Hepatocyte (in vitro differentiated cells): Measurements from ENCODE around the gene ATP6V0D1. TPM values are rescaled to one million over a fixed set of nuclear protein-coding genes. Genes with fewer than 3 reads are reported as not detected.

Experiments
- DNase-seq: peaks from one replicate; pipeline ENCODE4 v3.0.0-alpha.2; 2016; ENCODE audit warnings: low spot score
- H2AFZ ChIP-seq: fragments of 200-600 bp; sonication (generic); 2 replicates; pipeline ENCODE4 v1.6.0; 2016; ENCODE audit warnings: antibody characterized with exemption, mild to moderate bottlenecking
- H3K27ac ChIP-seq: fragments of 200-600 bp; sonication (generic); 2 replicates; pipeline ENCODE4 v1.5.1; 2016; ENCODE audit warnings: mild to moderate bottlenecking
- H3K27me3 ChIP-seq: fragments of 200-600 bp; sonication (generic); 2 replicates; pipeline ENCODE4 v1.6.1; 2016
- H3K36me3 ChIP-seq: fragments of 200-600 bp; sonication (generic); replicated peaks from 2 replicates; pipeline ENCODE4 v1.5.1; 2016; ENCODE audit warnings: low read depth; ENCODE audit not compliant: insufficient read depth
- H3K4me1 ChIP-seq: fragments of 200-600 bp; sonication (generic); 2 replicates; pipeline ENCODE4 v1.5.1; 2016; ENCODE audit warnings: mild to moderate bottlenecking, moderate library complexity; ENCODE audit not compliant: insufficient read depth
- H3K4me2 ChIP-seq: fragments of 200-600 bp; sonication (generic); 2 replicates; pipeline ENCODE4 v1.6.0; 2016
- H3K4me3 ChIP-seq: fragments of 200-600 bp; sonication (generic); 2 replicates; pipeline ENCODE4 v1.5.1; 2016; ENCODE audit warnings: mild to moderate bottlenecking
- H3K79me2 ChIP-seq: fragments of 200-600 bp; sonication (generic); 2 replicates; pipeline ENCODE4 v1.6.0; 2017; ENCODE audit warnings: mild to moderate bottlenecking
- H3K9me2 ChIP-seq: fragments of 200-600 bp; sonication (generic); replicated peaks from 2 replicates; pipeline ENCODE4 v1.6.0; 2017; ENCODE audit warnings: mild to moderate bottlenecking; ENCODE audit not compliant: insufficient read depth
- H3K9me3 ChIP-seq: fragments of 200-600 bp; sonication (generic); 2 replicates; pipeline ENCODE4 v1.5.1; 2016; ENCODE audit warnings: low read depth, mild to moderate bottlenecking
- H4K20me1 ChIP-seq: fragments of 200-600 bp; sonication (generic); 2 replicates; pipeline ENCODE4 v1.6.0; 2016; ENCODE audit warnings: mild to moderate bottlenecking; ENCODE audit not compliant: insufficient read depth, poor library complexity, severe bottlenecking
- EZH2 ChIP-seq: fragments of 200-600 bp; sonication (generic); IDR thresholded peaks from 2 replicates; pipeline ENCODE4 v1.6.1; 2016; ENCODE audit warnings: antibody characterized with exemption, mild to moderate bottlenecking, borderline replicate concordance
- EZH2phosphoT487 ChIP-seq: fragments of 200-600 bp; sonication (generic); IDR thresholded peaks from one replicate; pipeline ENCODE4 v1.6.1; 2018; ENCODE audit warnings: antibody characterized with exemption, mild to moderate bottlenecking, low read depth, moderate library complexity; ENCODE audit not compliant: unreplicated experiment, severe bottlenecking
- WGBS: methylation state at CpG from one replicate; pipeline ENCODE4 v1.1.6; 2016; ENCODE audit warnings: low lambda C conversion rate; ENCODE audit errors: missing lambda C conversion rate; 5-methylcytosine and 5-hydroxymethylcytosine counted together
- polyA plus RNA-seq: library from polyadenylated mRNA; unstranded; fragments of >200 nt; fragmentation: Nextera tagmentation; extraction: Ambion mirVana; gene quantifications from 2 replicates; pipeline ENCODE4 v1.2.1, GENCODE V29; 2016
- total RNA-seq: library from RNA; depleted of rRNA; stranded (reverse); fragments of >200 nt; gene quantifications from 2 replicates; pipeline ENCODE4 v1.2.3, GENCODE V29; 2014
- TF ChIP-seq, protein P1 (sequence below): fragments of 200-600 bp; sonication (generic); IDR thresholded peaks from 2 replicates; pipeline ENCODE4 v1.5.1; 2016; ENCODE audit warnings: antibody characterized with exemption, mild to moderate bottlenecking; ENCODE audit not compliant: poor library complexity

Gene ATP6V0D1
- total and polyA plus RNA-seq, 2 experiments from 2014 or later: 157 to 223 TPM

DNA sequence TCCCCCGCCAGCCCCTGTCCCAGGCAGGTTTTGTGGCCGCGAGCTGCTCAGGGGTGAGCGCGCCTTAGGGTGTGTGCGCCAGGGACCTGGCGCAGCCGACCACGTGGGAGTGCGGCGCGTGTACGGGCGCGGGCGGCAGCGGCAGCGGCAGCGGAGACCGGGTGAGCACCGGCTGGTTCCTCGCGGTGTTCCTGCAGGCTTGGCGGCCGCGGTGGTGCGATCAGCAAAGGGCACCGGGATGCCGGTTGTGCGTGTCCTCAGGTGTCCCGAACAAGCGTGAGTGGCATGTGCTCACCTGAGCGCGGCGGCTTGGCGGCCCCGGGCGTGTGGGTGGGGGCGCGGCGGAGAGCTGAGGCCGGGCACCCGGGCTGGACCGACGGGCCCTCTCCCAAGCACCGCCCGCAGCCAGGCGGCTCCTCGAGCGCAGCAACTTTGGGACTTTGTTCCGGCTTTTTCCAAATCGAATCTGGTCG is 50.4 kb downstream of the ATP6V0D1 start:
- H3K79me2 ChIP-seq: no peaks in the 10 kb centered on the region
- TF ChIP-seq EZH2: peak; percentile 51
- TF ChIP-seq, protein P1, sequence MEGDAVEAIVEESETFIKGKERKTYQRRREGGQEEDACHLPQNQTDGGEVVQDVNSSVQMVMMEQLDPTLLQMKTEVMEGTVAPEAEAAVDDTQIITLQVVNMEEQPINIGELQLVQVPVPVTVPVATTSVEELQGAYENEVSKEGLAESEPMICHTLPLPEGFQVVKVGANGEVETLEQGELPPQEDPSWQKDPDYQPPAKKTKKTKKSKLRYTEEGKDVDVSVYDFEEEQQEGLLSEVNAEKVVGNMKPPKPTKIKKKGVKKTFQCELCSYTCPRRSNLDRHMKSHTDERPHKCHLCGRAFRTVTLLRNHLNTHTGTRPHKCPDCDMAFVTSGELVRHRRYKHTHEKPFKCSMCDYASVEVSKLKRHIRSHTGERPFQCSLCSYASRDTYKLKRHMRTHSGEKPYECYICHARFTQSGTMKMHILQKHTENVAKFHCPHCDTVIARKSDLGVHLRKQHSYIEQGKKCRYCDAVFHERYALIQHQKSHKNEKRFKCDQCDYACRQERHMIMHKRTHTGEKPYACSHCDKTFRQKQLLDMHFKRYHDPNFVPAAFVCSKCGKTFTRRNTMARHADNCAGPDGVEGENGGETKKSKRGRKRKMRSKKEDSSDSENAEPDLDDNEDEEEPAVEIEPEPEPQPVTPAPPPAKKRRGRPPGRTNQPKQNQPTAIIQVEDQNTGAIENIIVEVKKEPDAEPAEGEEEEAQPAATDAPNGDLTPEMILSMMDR: no peak
- DNase-seq: peak; percentile 60
- peaks cover 24% of the 10 kb centered on the region for H3K27me3 ChIP-seq
- H3K4me2 ChIP-seq: peak overlapping the region; percentile 98
- H4K20me1 ChIP-seq: no peaks in the 10 kb centered on the region
- WGBS: under 1% methylated on average over 34 of the region's 53 CpGs
- H3K4me1 ChIP-seq: peaks cover 13% of the 10 kb centered on the region
- H3K9me2 ChIP-seq: no peaks in the 10 kb centered on the region
- peak overlapping the region; percentile 76 for H2AFZ ChIP-seq
- H3K27ac ChIP-seq: no peak overlapping the region
- H3K36me3 ChIP-seq: no peaks in the 10 kb centered on the region
- H3K9me3 ChIP-seq: no peaks in the 10 kb centered on the region
- peak overlapping the region; percentile 49 for H3K4me3 ChIP-seq

DNA sequence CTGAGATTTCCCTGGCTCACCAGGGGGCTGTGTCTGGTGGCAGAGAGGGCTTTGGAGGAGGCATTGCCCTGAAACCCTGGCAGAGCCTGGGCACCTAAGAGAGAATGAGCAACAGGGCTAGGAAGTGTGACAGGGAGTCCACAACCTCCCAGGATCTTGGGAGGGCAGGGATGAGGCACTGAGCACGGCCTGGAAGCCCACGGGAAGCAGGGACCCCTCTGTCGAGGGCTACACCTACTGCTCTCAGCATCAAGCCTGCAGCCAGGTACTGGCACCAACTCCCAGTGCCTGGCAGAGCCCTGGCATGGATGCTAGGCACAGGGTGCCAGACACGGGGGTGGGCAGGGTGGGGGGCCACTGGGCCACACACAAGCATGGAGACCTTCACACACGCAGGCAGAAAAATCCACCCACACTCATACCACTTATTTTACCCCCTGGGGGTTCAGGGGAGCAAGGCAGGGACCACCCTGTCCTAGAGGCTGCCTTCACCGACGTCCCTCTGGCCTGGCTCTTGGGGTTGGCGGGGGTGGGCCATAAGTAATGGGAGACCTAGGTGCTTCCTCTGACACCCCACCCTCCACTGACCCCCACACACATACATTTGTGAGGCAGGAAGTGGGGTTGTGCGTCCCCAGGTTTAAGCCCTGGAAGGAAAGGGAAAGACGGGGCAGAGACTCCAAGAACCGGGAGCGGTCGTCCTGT is 51.0 kb downstream of the ATP6V0D1 start:
- peak overlapping the region; percentile 76 for H2AFZ ChIP-seq
- H3K9me3 ChIP-seq: no peaks in the 10 kb centered on the region
- 39% methylated on average over 13 of the region's 13 CpGs for WGBS
- peaks cover 17% of the 10 kb centered on the region for H3K4me1 ChIP-seq
- no peak for DNase-seq
- H3K79me2 ChIP-seq: no peaks in the 10 kb centered on the region
- peaks cover 27% of the 10 kb centered on the region for H3K27me3 ChIP-seq
- TF ChIP-seq EZH2 (no peak), EZH2phosphoT487 (no peak)
- TF ChIP-seq, protein P1: no peak
- no peaks in the 10 kb centered on the region for H4K20me1 ChIP-seq
- H3K9me2 ChIP-seq: no peaks in the 10 kb centered on the region
- H3K4me3 ChIP-seq: no peak overlapping the region
- H3K27ac ChIP-seq: no peak overlapping the region
- peak overlapping the region; percentile 98 for H3K4me2 ChIP-seq
- H3K36me3 ChIP-seq: no peaks in the 10 kb centered on the region

DNA sequence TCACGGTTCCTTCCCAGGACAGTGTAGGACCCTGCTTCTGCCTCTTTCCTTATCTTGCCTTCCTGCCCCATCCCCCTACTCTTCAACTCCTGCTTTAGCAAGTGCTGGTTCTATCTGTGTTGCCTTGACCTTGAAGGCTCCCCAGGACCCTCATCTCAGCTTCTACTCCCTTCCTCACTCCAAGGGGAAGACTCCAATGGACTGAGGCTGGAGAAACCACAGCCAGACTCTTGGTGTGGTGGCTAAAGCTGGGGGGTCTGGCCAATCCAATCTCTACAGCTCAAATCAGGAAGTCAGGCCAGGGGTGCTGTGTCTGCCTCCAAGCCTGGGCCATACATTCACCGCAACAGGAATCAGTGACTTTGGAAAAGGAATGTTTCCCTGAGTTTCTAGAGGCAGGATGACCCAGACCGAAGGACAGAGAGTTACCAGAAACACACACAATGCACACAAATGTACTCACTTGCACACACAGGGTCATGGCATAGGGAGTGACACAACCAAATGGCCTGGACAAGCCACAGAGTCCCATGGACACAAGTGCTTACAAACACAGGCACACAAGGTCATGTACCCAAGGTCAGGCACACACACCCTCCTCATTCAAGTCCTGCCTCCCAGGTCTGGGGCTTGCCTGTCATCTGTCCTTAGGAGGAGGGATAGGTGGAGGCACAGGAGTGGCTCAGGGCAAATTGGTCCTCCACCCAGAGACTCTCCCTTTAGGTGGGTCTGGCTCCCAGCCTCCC is 51.7 kb downstream of the ATP6V0D1 start:
- Histone ChIP-seq H3K27me3 (peaks cover 27% of the 10 kb centered on the region), H3K27ac (no peak overlapping the region), H3K4me3 (no peak overlapping the region), H3K36me3 (no peaks in the 10 kb centered on the region), H3K9me2 (no peaks in the 10 kb centered on the region), H2AFZ (no peak overlapping the region), H4K20me1 (no peaks in the 10 kb centered on the region), H3K4me1 (peaks cover 19% of the 10 kb centered on the region), H3K4me2 (no peak overlapping the region), H3K9me3 (no peaks in the 10 kb centered on the region), H3K79me2 (no peaks in the 10 kb centered on the region)
- TF ChIP-seq EZH2phosphoT487: no peak
- TF ChIP-seq EZH2: no peak
- TF ChIP-seq, protein P1: no peak
- 92% methylated on average over 3 of the region's 3 CpGs for WGBS
- DNase-seq: no peak
